Measurements from ENCODE around the gene TRIM3.

TRIM3 gene

GRCh38 chr11:6401464-6401863 is 72.3 kb downstream of the TRIM3 start:
- no peak for DNase-seq (ENCODE audit: low read depth in 2 of 2)

GRCh38 chr11:6400431-6401345 is 73.1 kb downstream of the TRIM3 start:
- no peak for DNase-seq (ENCODE audit: low read depth in 2 of 2)
